Adipocyte (in vitro differentiated cells): ENCODE measurements around the gene RRP15.
"Not testable (repeated sequence)": the region's sequence is repeated elsewhere in the genome, so short reads cannot be mapped to it uniquely, and the experiment has no call there.

Experiments
- DNase-seq: peaks from one replicate; pipeline ENCODE4 v3.0.0-alpha.2; 2015; ENCODE audit warnings: low read depth
- H3K27me3 ChIP-seq: replicated peaks from 2 replicates; pipeline ENCODE4 v1.7.0; 2013; ENCODE audit warnings: mild to moderate bottlenecking, low read length, moderate library complexity; ENCODE audit not compliant: control insufficient read depth, insufficient read depth
- H3K36me3 ChIP-seq: 2 replicates; pipeline ENCODE4 v1.7.0; 2013; ENCODE audit warnings: low read length, mild to moderate bottlenecking, moderate library complexity; ENCODE audit not compliant: control insufficient read depth, insufficient read depth, severe bottlenecking
- H3K4me1 ChIP-seq: 2 replicates; pipeline ENCODE4 v1.7.0; 2013; ENCODE audit warnings: mild to moderate bottlenecking, low read length, moderate library complexity; ENCODE audit not compliant: control insufficient read depth, insufficient read depth
- H3K4me3 ChIP-seq: 2 replicates; pipeline ENCODE4 v1.7.0; 2013; ENCODE audit warnings: mild to moderate bottlenecking, low read length, moderate library complexity
- H3K9ac ChIP-seq: 2 replicates; pipeline ENCODE4 v1.7.0; 2013; ENCODE audit warnings: mild to moderate bottlenecking, low read length, moderate library complexity
- H3K9me3 ChIP-seq: 2 replicates; pipeline ENCODE4 v1.7.0; 2013; ENCODE audit warnings: mild to moderate bottlenecking, low read length, moderate library complexity; ENCODE audit not compliant: control insufficient read depth

Gene RRP15

DNA sequence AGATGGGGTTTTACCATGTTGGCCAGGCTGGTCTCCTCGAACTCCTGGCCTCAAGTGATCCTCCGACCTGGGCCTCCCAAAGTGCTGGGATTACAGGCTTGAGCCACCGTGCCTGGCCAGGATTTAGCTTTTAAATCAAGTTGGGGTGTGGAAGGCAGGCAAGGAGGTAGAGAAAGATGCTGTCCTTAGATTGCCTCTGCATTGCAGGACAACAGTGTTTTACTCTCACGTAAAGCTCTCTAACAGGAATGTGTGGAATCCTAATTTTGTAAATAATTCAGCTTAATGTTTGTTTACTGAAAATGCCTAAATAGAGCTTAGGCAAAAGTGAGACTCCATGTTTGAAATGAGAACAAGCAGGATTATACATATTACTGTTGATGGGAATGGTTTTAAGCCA lies 30.5 kb downstream of the RRP15 start:
- Histone ChIP-seq H3K27me3 (no peaks in the 10 kb centered on the region), H3K36me3 (no peaks in the 10 kb centered on the region), H3K4me3 (no peak overlapping the region), H3K4me1 (no peaks in the 10 kb centered on the region), H3K9ac (no peak overlapping the region), H3K9me3 (peaks cover 4% of the 10 kb centered on the region)
- DNase-seq: no peak

DNA sequence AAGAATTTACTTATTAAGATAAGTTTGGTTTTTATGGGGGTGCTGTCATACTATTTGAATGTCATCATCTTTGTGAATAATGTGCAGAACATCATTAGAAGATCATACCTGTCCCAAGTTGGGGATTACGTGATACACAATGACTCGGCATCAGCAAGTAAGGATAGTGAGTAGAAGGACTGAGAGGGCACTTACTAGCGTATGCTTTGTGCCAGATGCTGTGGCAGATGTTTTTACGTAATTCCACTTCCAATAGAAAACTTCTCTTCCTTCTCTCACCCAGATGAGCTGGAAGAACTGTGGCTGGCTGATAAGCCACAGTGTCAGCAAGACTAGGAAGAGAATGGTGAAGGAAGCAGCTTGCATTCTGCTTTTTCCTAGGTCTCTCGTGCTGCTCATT lies 32.0 kb downstream of the RRP15 start:
- Histone ChIP-seq H3K36me3 (peaks cover 3% of the 10 kb centered on the region), H3K4me3 (no peak overlapping the region), H3K9ac (no peak overlapping the region), H3K4me1 (no peaks in the 10 kb centered on the region), H3K27me3 (no peaks in the 10 kb centered on the region), H3K9me3 (no peaks in the 10 kb centered on the region)
- no peak for DNase-seq

DNA sequence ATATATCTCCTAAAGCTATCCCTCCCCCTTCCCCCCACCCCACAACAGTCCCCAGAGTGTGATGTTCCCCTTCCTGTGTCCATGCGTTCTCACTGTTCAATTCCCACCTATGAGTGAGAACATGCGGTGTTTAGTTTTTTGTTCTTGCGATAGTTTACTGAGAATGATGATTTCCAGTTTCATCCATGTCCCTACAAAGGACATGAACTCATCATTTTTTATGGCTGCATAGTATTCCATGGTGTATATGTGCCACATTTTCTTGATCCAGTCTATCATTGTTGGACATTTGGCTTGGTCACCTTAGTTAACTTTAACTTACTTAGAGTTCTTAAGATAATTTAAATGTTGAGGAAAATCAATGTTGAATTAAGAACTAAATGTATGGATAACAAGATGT lies 35.1 kb downstream of the RRP15 start:
- H3K27me3 ChIP-seq, H3K9me3 ChIP-seq, H3K9ac ChIP-seq, H3K4me1 ChIP-seq, H3K4me3 ChIP-seq, DNase-seq: not testable (repeated sequence)
- peaks cover 15% of the 10 kb centered on the region for H3K36me3 ChIP-seq

DNA sequence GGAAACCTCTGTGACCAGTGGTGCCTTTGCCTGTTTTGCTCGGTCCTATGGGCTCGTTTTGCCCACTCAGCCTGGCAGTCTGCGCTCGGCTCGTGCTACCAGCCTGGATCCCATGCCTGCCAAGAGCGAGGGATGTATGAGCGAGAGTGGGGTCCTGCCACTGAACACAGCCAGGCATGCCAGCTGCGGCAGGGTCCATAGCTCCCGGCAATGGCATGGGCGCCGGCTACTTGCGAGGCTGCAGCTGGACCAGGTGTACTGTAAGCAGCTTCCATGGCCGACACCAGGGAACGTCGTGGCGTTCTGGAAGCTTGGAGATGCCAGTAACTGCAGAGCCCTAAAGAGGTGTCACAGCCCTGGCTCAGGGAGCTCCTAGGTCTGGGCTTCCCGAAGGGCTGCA lies 37.7 kb downstream of the RRP15 start:
- Histone ChIP-seq H3K36me3 (peaks cover 15% of the 10 kb centered on the region), H3K4me1 (no peaks in the 10 kb centered on the region), H3K4me3 (no peak overlapping the region), H3K9me3 (no peaks in the 10 kb centered on the region), H3K27me3 (no peaks in the 10 kb centered on the region), H3K9ac (no peak overlapping the region)
- DNase-seq: no peak

DNA sequence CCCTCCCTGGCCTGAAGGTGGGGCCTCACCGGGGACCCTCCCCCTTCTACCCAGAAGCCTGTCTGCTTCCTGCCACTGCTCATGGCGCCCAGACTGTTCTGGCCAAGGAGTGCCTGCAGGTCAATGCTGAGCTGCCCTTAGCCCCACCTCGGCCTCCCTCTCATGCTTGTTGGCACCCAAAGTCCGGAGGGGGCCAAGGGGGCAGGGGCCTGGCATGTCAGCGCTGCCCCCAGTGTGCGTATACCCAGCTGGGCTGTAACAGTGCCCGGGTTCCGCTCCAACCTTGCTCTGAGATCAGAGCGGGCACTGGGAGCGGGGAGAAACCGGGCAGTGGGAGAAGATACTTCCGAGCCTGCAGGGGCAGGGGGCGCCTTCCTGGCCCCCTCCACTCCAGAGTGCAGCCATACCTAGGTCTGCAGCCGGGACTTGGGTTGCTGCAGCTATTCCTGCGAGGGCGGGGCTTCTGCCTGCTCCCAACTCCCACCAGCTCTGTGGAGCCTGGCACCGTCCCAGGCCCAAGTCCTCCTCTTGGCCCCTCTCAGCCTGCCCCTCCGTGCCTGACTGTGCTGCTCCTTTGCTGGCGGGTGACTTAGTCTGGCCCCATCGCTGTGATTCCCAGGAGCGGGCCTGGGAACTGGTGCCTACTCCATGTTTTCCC lies 38.6 kb downstream of the RRP15 start:
- Histone ChIP-seq H3K36me3 (peaks cover 15% of the 10 kb centered on the region), H3K9me3 (no peaks in the 10 kb centered on the region), H3K4me1 (no peaks in the 10 kb centered on the region), H3K27me3 (no peaks in the 10 kb centered on the region), H3K4me3 (no peak overlapping the region), H3K9ac (no peak overlapping the region)
- DNase-seq: no peak

DNA sequence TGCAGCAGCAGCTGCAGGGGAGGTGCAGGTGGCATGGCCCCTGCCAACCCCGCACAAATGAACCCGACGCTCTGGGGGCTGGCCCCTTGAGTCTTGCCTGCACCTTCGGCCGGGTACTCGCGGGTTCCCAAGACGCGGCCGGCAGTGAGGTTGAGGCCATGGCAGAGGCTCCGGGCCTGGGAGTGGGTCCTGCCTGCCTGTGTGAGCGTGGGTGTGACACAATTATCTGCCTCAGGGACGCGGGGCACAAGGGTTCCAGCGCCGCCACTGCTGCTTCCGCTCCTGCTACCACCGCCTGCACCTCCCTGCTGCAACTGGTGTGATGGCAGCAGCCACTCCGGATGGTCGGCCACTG lies 39.1 kb downstream of the RRP15 start:
- Histone ChIP-seq H3K27me3 (no peaks in the 10 kb centered on the region), H3K9me3 (no peaks in the 10 kb centered on the region), H3K4me3 (no peak overlapping the region), H3K4me1 (no peaks in the 10 kb centered on the region), H3K9ac (no peak overlapping the region), H3K36me3 (peaks cover 15% of the 10 kb centered on the region)
- DNase-seq: no peak

DNA sequence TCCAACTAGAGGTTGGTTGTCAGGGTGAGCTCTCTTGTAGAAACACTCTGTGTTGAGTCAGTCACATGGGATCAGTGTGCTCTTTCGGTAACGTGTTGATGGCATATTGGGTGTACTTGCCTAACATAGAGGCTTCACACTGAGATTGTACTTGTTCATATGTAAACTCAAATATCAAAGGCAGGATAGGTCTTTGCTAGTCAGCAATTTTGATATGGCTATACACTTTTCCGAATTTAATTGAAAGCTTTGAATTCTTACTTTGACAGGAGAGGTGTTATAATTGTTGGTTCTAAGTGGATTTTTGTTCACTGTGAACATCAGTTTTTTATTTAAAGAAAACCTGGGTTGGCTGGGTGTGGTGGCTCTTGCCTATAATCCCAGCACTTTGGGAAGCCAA lies 43.7 kb downstream of the RRP15 start:
- Histone ChIP-seq H3K9me3 (no peaks in the 10 kb centered on the region), H3K4me1 (no peaks in the 10 kb centered on the region), H3K4me3 (no peak overlapping the region), H3K36me3 (peaks cover 8% of the 10 kb centered on the region), H3K9ac (no peak overlapping the region), H3K27me3 (no peaks in the 10 kb centered on the region)
- no peak for DNase-seq

DNA sequence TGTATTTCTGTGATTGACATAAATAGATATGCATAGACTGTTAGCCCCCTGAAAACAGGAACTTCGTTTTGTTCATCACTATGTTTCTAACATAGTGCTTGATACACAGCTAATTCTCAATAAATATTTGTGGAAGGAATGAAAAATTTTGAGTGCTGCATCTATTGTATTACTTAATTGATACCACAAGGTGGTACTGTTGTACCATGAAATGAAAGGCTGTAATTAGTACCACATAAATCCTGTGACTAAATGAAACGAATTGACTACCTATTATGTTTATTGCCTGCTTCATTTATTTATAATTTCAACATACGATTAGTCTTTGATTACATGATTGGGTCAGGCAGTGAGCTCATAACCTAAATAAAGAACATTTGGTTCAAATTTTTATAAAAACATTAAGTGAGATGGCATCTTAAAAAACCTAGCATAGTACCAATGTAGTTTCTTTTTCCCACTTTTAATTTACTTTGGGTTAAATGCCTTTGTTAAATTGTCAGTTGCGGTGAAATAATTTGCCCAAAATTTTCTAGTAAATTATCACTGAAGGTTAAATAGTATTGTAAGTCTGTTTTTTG lies 45.0 kb downstream of the RRP15 start:
- Histone ChIP-seq H3K9ac (no peak overlapping the region), H3K4me3 (no peak overlapping the region), H3K27me3 (no peaks in the 10 kb centered on the region), H3K36me3 (peaks cover 8% of the 10 kb centered on the region), H3K4me1 (no peaks in the 10 kb centered on the region), H3K9me3 (no peaks in the 10 kb centered on the region)
- peak; percentile 69 for DNase-seq

DNA sequence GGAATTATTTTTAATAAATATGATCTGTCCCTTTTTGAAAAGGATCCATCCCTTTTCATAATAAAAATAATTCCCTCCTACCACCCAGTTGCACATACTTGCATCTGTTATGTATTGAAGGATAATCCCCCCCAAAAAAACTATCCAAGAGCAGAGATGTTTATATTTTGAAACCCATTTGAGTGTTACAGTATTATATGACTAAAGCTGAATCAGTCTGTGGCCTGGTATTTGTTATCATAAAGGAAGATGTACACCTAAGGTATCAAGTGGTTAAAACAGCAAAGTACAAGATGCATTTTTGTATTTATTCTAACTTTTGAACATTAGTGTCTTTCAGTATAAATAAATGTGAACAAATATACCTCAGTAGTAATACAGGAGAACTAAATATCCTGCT lies 47.3 kb downstream of the RRP15 start:
- Histone ChIP-seq H3K36me3 (peaks cover 8% of the 10 kb centered on the region), H3K9me3 (no peaks in the 10 kb centered on the region), H3K9ac (no peak overlapping the region), H3K4me1 (no peaks in the 10 kb centered on the region), H3K27me3 (no peaks in the 10 kb centered on the region), H3K4me3 (no peak overlapping the region)
- no peak for DNase-seq

DNA sequence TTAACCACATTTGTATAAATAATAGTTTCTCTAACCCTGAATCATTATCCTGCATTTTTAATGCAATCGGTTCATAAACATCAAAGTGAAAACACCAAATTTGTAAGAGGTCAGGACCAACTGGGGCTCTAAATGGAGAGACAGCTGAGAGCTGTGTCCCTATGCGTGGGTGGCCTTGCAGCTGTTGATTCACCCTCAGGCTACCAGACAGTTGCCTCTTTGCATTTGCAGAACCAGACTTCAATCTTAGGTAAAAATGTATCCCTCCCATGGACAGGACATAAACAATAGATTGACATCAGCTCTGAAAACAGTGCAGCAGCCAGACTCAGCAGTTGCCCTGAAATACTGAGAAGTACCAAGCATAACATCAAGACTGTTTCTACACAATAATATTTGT lies 51.2 kb downstream of the RRP15 start:
- no peaks in the 10 kb centered on the region for H3K4me1 ChIP-seq
- no peaks in the 10 kb centered on the region for H3K27me3 ChIP-seq
- no peak overlapping the region for H3K4me3 ChIP-seq
- H3K36me3 ChIP-seq: peaks cover 5% of the 10 kb centered on the region
- no peaks in the 10 kb centered on the region for H3K9me3 ChIP-seq
- no peak overlapping the region for H3K9ac ChIP-seq
- no peak for DNase-seq

DNA sequence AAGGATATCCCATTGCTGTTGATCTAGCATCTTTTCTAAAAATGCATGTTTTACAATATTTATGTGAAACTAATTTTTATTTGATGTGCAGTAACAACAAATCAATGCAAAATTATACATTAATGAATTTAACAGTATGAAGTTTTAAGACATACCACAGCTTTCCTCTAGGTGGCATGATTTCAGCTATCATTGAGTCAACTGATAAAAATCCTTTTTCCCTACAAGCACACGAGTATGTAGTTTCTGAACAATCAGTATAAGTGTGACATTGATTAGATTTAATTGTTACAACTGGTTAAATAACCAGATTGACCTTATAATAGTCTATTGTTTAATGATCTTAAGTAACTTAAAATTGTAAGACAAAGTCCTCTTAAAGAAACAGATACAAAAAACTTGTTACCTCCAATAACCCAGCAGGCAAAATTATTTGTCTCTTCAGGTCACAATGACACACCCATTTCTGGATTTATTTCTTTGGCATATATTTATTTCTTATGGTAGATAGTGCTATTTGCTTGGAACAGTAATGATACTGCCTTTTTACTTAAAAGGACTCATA lies 54.3 kb downstream of the RRP15 start:
- no peak overlapping the region for H3K9ac ChIP-seq
- DNase-seq: peak; percentile 82

DNA sequence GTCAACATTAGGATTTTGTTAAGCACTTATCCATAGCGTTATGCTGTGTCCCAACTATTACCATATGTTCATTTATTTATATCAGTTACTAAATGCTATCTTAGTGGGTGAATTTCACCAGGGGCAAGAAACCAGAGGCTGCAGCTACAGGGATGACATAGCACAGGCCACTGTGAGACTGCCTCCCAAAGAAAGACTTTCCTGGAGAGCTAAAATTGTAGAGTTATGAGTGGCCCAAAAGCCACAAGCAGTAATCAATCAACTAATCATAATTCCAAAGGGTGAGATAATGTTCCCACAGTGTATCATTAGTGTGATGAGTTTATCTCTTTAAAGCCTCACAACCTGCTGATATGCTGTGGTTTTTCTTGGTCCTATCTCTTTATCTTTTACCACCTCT lies 56.2 kb downstream of the RRP15 start:
- no peaks in the 10 kb centered on the region for H3K9me3 ChIP-seq
- DNase-seq: no peak
- no peaks in the 10 kb centered on the region for H3K36me3 ChIP-seq
- no peak overlapping the region for H3K4me3 ChIP-seq
- H3K27me3 ChIP-seq: no peaks in the 10 kb centered on the region
- peaks cover 7% of the 10 kb centered on the region for H3K4me1 ChIP-seq
- no peak overlapping the region for H3K9ac ChIP-seq

More for the DNA sequence above, 54.3 kb downstream of the RRP15 start:
- Histone ChIP-seq H3K4me1 (no peaks in the 10 kb centered on the region), H3K36me3 (no peaks in the 10 kb centered on the region), H3K27me3 (no peaks in the 10 kb centered on the region), H3K9me3 (no peaks in the 10 kb centered on the region), H3K4me3 (no peak overlapping the region)
